A549 (cell line): ENCODE data around the gene ERGIC1. TPM values are rescaled to one million over a fixed set of nuclear protein-coding genes. Genes with fewer than 3 reads are reported as not detected.

Source experiments
- ATAC-seq, 2 experiments: fragments of 200-7000 bp in 1 of 2; fragments of >200 bp in 1 of 2; cut with Nextera tagmentation in 1 of 2; cut with Tn5 transposase in 1 of 2; 3 replicates each; pipeline versions ENCODE4 v1.8.0 to v1.9.1; 2018 to 2020; ENCODE audit warnings: mild to moderate bottlenecking in 1 of 2, moderate library complexity in 1 of 2
- CTCF ChIA-PET: fragments of 300-600 bp; sonication (Branson Sonifier 250); formaldehyde crosslinking; extraction: SDS; loops from one replicate; lab custom pipeline; 2021; ENCODE audit warnings: antibody characterized with exemption, inconsistent platforms; lab: Yijun Ruan, JAX
- POLR2A ChIA-PET: fragments of 350-600 bp; formaldehyde crosslinking; extraction: SDS; loops from one replicate; lab custom pipeline; 2021; ENCODE audit warnings: antibody characterized with exemption, inconsistent platforms; lab: Yijun Ruan, JAX
- DNase-seq, 2 experiments: peaks; one replicate each; pipeline versions ENCODE4 v3.0.0 to v3.0.0-alpha.2; 2011 to 2016; ENCODE audit warnings: low read depth in 1 of 2, low spot score in 1 of 2
- FAIRE-seq: peaks from 2 replicates; lab custom pipeline; 2011; peaks lifted over from hg19 to GRCh38; lab: Jason Lieb, UNC
- H3K27ac ChIP-seq, 2 experiments: fragments of >200 bp; sonication (Bioruptor Twin); formaldehyde crosslinking; 3 replicates each; pipeline ENCODE4 v1.5.1; 2016 to 2017
- H3K4me1 ChIP-seq: fragments of >200 bp; sonication (Bioruptor Twin); formaldehyde crosslinking; 3 replicates; pipeline ENCODE4 v1.6.1; 2016
- H3K4me2 ChIP-seq: fragments of >200 bp; sonication (Bioruptor Twin); formaldehyde crosslinking; 3 replicates; pipeline ENCODE4 v1.6.1; 2016
- H3K4me3 ChIP-seq: fragments of >200 bp; sonication (Bioruptor Twin); formaldehyde crosslinking; 3 replicates; pipeline ENCODE4 v1.5.1; 2016
- H3K9me3 ChIP-seq: fragments of >200 bp; sonication (Bioruptor Twin); formaldehyde crosslinking; 3 replicates; pipeline ENCODE4 v1.6.1; 2016
- BCL3 ChIP-seq: fragments of >200 bp; sonication (Bioruptor Twin); formaldehyde crosslinking; IDR thresholded peaks from 3 replicates; pipeline ENCODE4 v1.6.1; 2016
- BHLHE40 ChIP-seq: IDR thresholded peaks from 2 replicates; pipeline ENCODE4 v1.6.1; 2012; ENCODE audit warnings: low read depth, low read length, inconsistent platforms
- FOSB ChIP-seq: fragments of 250-450 bp; sonication (Bioruptor Pico); IDR thresholded peaks from 2 replicates; pipeline ENCODE4 v1.5.0; 2020; ENCODE audit warnings: mild to moderate bottlenecking, moderate library complexity
- GATA3 ChIP-seq: IDR thresholded peaks from 2 replicates; pipeline ENCODE4 v1.6.1; 2012; ENCODE audit warnings: borderline replicate concordance
- MAFK ChIP-seq: fragments of 450-650 bp; IDR thresholded peaks from 2 replicates; pipeline ENCODE4 v1.6.1; 2014; ENCODE audit not compliant: partially characterized antibody
- NFE2L2 ChIP-seq: fragments of 150-350 bp; conservative IDR thresholded peaks from 2 replicates; pipeline ENCODE4 v1.6.1; 2014; ENCODE audit warnings: low read length
- PBX3 ChIP-seq: IDR thresholded peaks from 2 replicates; pipeline ENCODE4 v1.6.1; 2012
- POLR2AphosphoS2 ChIP-seq: conservative IDR thresholded peaks from 2 replicates; pipeline ENCODE4 v1.6.1; 2012; ENCODE audit warnings: low read length, improper control_type of control experiment, inconsistent platforms
- RAD21 ChIP-seq, 2 experiments: fragments of >200 bp in 1 of 2; sonication (Bioruptor Twin) in 1 of 2; formaldehyde crosslinking in 1 of 2; IDR thresholded peaks in 1 of 2; conservative IDR thresholded peaks in 1 of 2; 2 replicates in 1 of 2; 3 replicates in 1 of 2; pipeline ENCODE4 v1.6.1; 2012 to 2018; ENCODE audit warnings: inconsistent platforms in 1 of 2
- RCOR1 ChIP-seq: fragments of 150-350 bp; IDR thresholded peaks from 2 replicates; pipeline ENCODE4 v1.6.1; 2014; ENCODE audit warnings: antibody characterized with exemption, low read length, low read depth
- RFX5 ChIP-seq: fragments of 450-650 bp; IDR thresholded peaks from 2 replicates; pipeline ENCODE4 v1.7.1; 2014; ENCODE audit warnings: antibody characterized with exemption, mild to moderate bottlenecking, moderate library complexity
- ZFP36 ChIP-seq: fragments of 450-650 bp; IDR thresholded peaks from 2 replicates; pipeline ENCODE4 v1.6.1; 2014; ENCODE audit warnings: borderline replicate concordance; ENCODE audit not compliant: partially characterized antibody
- ZNF302 ChIP-seq: fragments of 250-450 bp; sonication (Bioruptor Pico); IDR thresholded peaks from 2 replicates; pipeline ENCODE4 v1.9.0; 2021; ENCODE audit warnings: inconsistent platforms, mild to moderate bottlenecking, moderate library complexity
- ZSCAN20 ChIP-seq: fragments of 250-450 bp; sonication (Bioruptor Pico); IDR thresholded peaks from 2 replicates; pipeline ENCODE4 v1.8.0; 2022; ENCODE audit warnings: mild to moderate bottlenecking, moderate library complexity
- WGBS: methylation state at CpG from one replicate; pipeline ENCODE4 v1.1.6; 2017; ENCODE audit errors: missing lambda C conversion rate; 5-methylcytosine and 5-hydroxymethylcytosine counted together
- polyA plus RNA-seq, 4 experiments: library from polyadenylated mRNA; depleted of rRNA in 3 of 4; stranded (reverse); fragments of >200 nt; fragmentation: RNase III in 1 of 4; extraction: RNeasy Plus Mini Kit Qiagen cat#74134 plus additional on column Dnase treatment in 1 of 4; gene quantifications; 2 replicates in 3 of 4; 3 replicates in 1 of 4; pipeline ENCODE4 v1.2.3, GENCODE V29; 2011 to 2017

Gene ERGIC1
- polyA plus RNA-seq, 2 of the 4 experiments (the other 2 are of a cell fraction): 176 to 304 TPM

GRCh38 chr5:172873513-172873912 is 39.5 kb downstream of the ERGIC1 start:
- Histone ChIP-seq H3K27ac (peak overlapping the region; percentile 96 to 99), H3K4me2 (no peak overlapping the region), H3K4me1 (peaks cover 85% of the 10 kb centered on the region), H3K9me3 (no peaks in the 10 kb centered on the region), H3K4me3 (no peak overlapping the region)
- no peak for DNase-seq
- FAIRE-seq: no peak
- WGBS: 89% methylated on average over 3 of the region's 3 CpGs
- POLR2A ChIA-PET: interaction anchor here (0.5 to 6.1 kb wide), 3 partner anchors 24 to 103 kb away, joined by 3 to 61 read pairs (median 3); partner anchors contain the start of gene DUSP1
- TF ChIP-seq ZFP36 (peak; percentile 55), BCL3 (no peak)
- no peak for ATAC-seq
- CTCF ChIA-PET: interaction anchor here (1.2 to 3.0 kb wide), 5 partner anchors 9 to 166 kb away, joined by 3 to 9 read pairs (median 6); no protein-coding TSS in a partner anchor

GRCh38 chr5:172874647-172875504 is 40.8 kb downstream of the ERGIC1 start:
- FAIRE-seq: no peak

GRCh38 chr5:172875505-172876279 is 41.6 kb downstream of the ERGIC1 start:
- Histone ChIP-seq H3K4me3 (no peak overlapping the region), H3K9me3 (no peaks in the 10 kb centered on the region), H3K27ac (peak overlapping the region; percentile 59 to 96; a peak in 5 of 6 replicates), H3K4me1 (peaks cover 73% of the 10 kb centered on the region), H3K4me2 (no peak overlapping the region)
- no peak for TF ChIP-seq POLR2AphosphoS2
- no peak for TF ChIP-seq ZNF302 (CRISPR knock-in tag)
- 83% methylated on average over 7 of the region's 7 CpGs for WGBS
- ATAC-seq (no peak), DNase-seq (no peak), FAIRE-seq (no peak)
- ChIA-PET POLR2A (interaction anchor here (0.7 kb wide), 1 partner anchor 104 kb away, joined by 3 read pairs; no protein-coding TSS in a partner anchor), CTCF (interaction anchor here (0.9 to 1.8 kb wide), 6 partner anchors 10 to 161 kb away, joined by 3 to 5 read pairs (median 3); no protein-coding TSS in a partner anchor)

More at GRCh38 chr5:172874647-172875504, 40.8 kb downstream of the ERGIC1 start:
- peak overlapping the region; percentile 59 to 96 for H3K27ac ChIP-seq
- ChIA-PET POLR2A (interaction anchor here (0.7 kb wide), 1 partner anchor 103 kb away, joined by 3 read pairs; no protein-coding TSS in a partner anchor), CTCF (interaction anchor here (0.9 to 1.7 kb wide), 7 partner anchors 11 to 162 kb away, joined by 3 to 9 read pairs (median 3); no protein-coding TSS in a partner anchor)
- H3K4me2 ChIP-seq: no peak overlapping the region
- DNase-seq: no peak
- H3K4me1 ChIP-seq: peaks cover 82% of the 10 kb centered on the region
- TF ChIP-seq NFE2L2 (no peak), GATA3 (no peak), ZSCAN20 (CRISPR knock-in tag) (no peak), MAFK (peak; percentile 69)
- no peaks in the 10 kb centered on the region for H3K9me3 ChIP-seq
- no peak overlapping the region for H3K4me3 ChIP-seq
- ATAC-seq: no peak
- 89% methylated on average over 8 of the region's 8 CpGs for WGBS

- FAIRE-seq (no peak), ATAC-seq (no peak), DNase-seq (no peak)
- ChIA-PET CTCF (interaction anchor here (0.8 to 1.8 kb wide), 3 partner anchors 11 to 162 kb away, joined by 3 read pairs; no protein-coding TSS in a partner anchor), POLR2A (no interaction called here)
- 89% methylated on average over 8 of the region's 8 CpGs for WGBS
- Histone ChIP-seq H3K27ac (peak overlapping the region; percentile 59 to 96; a peak in 4 of 6 replicates), H3K9me3 (no peaks in the 10 kb centered on the region), H3K4me1 (peaks cover 66% of the 10 kb centered on the region), H3K4me2 (no peak overlapping the region), H3K4me3 (no peak overlapping the region)
- TF ChIP-seq PBX3 (no peak), BHLHE40 (no peak), POLR2AphosphoS2 (no peak), RAD21 (conservative IDR thresholded peaks at IDR 0.05 in 1 of 2, IDR thresholded peaks at IDR 0.05 in 1 of 2) (no peak), RFX5 (no peak), RCOR1 (no peak), FOSB (CRISPR knock-in tag) (no peak), BCL3 (no peak), MAFK (no peak)
Observed at GRCh38 chr5:172876578-172876977, 42.5 kb downstream of the ERGIC1 start.
